Calu3 (cell line): ENCODE measurements around the gene NRDC. TPM values are rescaled to one million over a fixed set of nuclear protein-coding genes. Genes with fewer than 3 reads are reported as not detected.
A peak's percentile ranks its signal among the peaks of the same experiment; 100 is the strongest.

ENCODE experiments used
- Bru-seq: library from RNA; stranded (reverse); fragments of 400-500 nt; gene quantifications from one replicate; lab custom pipeline; 2021; lab: Mats Ljungman, UMichigan
- BruChase-seq, 2 experiments: library from RNA; stranded (reverse); fragments of 400-500 nt; gene quantifications; one replicate each; lab custom pipeline; 2021; lab: Mats Ljungman, UMichigan
- BruUV-seq: library from RNA; stranded (reverse); fragments of 400-500 nt; replicated peaks from 2 replicates; lab custom pipeline; 2021; lab: Mats Ljungman, UMichigan
- CTCF ChIA-PET: fragments of 300-600 bp; sonication (Branson Sonifier 250); formaldehyde crosslinking; loops from one replicate; lab custom pipeline; 2022; ENCODE audit warnings: antibody characterized with exemption; lab: Charles Lee
- DNase-seq: peaks from one replicate; pipeline ENCODE4 v3.0.0; 2022
- H3K27ac Mint-ChIP-seq: one replicate; pipeline ENCODE4 v1.8.0; 2022; ENCODE audit warnings: mixed read lengths; ENCODE audit not compliant: unreplicated experiment
- H3K27me3 Mint-ChIP-seq: one replicate; pipeline ENCODE4 v1.8.0; 2022; ENCODE audit warnings: mixed read lengths; ENCODE audit not compliant: unreplicated experiment
- H3K36me3 Mint-ChIP-seq: one replicate; pipeline ENCODE4 v1.8.0; 2022; ENCODE audit warnings: mild to moderate bottlenecking, moderate library complexity, mixed read lengths; ENCODE audit not compliant: insufficient read depth, unreplicated experiment
- H3K4me1 Mint-ChIP-seq: one replicate; pipeline ENCODE4 v1.8.0; 2022; ENCODE audit warnings: mild to moderate bottlenecking, low read depth, mixed read lengths; ENCODE audit not compliant: unreplicated experiment
- H3K4me3 Mint-ChIP-seq: one replicate; pipeline ENCODE4 v1.8.0; 2022; ENCODE audit warnings: mild to moderate bottlenecking, low read depth, moderate library complexity, mixed read lengths; ENCODE audit not compliant: unreplicated experiment
- H3K9me3 Mint-ChIP-seq: one replicate; pipeline ENCODE4 v1.8.0; 2022; ENCODE audit warnings: low read depth, mixed read lengths; ENCODE audit not compliant: unreplicated experiment
- CTCF ChIP-seq: fragments of 200-600 bp; IDR thresholded peaks from one replicate; pipeline ENCODE4 v1.8.0; 2022; ENCODE audit warnings: antibody characterized with exemption; ENCODE audit not compliant: unreplicated experiment
- intact Hi-C: fragments of 100-400 bp; cut with micrococcal nuclease; formaldehyde crosslinking; loops from one replicate; pipeline ENCODE4 v1.10.0; 2022; ENCODE audit not compliant: unreplicated experiment
- long read RNA-seq: library from polyadenylated mRNA; stranded (forward); transcript quantifications from one replicate; pipeline ENCODE4 v2.0.0, GENCODE V29; 2022
- total RNA-seq: library from RNA; stranded (reverse); gene quantifications from 2 replicates; pipeline ENCODE4 v1.2.3, GENCODE V29; 2022

NRDC gene
- 153 and 176 TPM in 2 replicates for total RNA-seq
- Bru-seq, nascent RNA = percentile 90 among the genes with signal in this experiment
- BruChase-seq, experiment 1, labeled RNA remaining after a 6-hour chase = percentile 89 among the genes with signal in this experiment
- percentile 88 among the genes with signal in this experiment for BruChase-seq, experiment 2, labeled RNA remaining after a 2-hour chase
- long read RNA-seq, transcript NRDC-202 (33 exons, 3,895 nt) = minor isoform, 5 of 155 reads
- long read RNA-seq, transcript NRDC-201 (31 exons, 3,691 nt) = major isoform, 83 of 155 reads
- long read RNA-seq, transcript NRDC-211 (2 exons, 1,020 nt) = minor isoform, 9 of 155 reads
- long read RNA-seq, partial matches to known transcripts = 24 of 155 reads
- long read RNA-seq, other reads (novel, unspliced or antisense) = 32 of 155 reads

GRCh38 chr1:51878616-51879336 lies at the start of gene NRDC:
TSS of gene NRDC (minus strand) at chr1:51878727. CDS start at chr1:51878615, 112 bp downstream.
- H3K27me3 Mint-ChIP-seq = peaks cover 17% of the 10 kb centered on the region
- H3K4me3 Mint-ChIP-seq = no peak within 1 kb of the TSS
- H3K9me3 Mint-ChIP-seq = no peaks in the 10 kb centered on the region
- CTCF ChIA-PET = interaction anchor here (1.2 kb wide), 1 partner anchor 18 kb away, joined by 3 read pairs; no protein-coding TSS in a partner anchor
- H3K4me1 Mint-ChIP-seq = peaks cover 22% of the 10 kb centered on the region
- H3K27ac Mint-ChIP-seq = no peak within 1 kb of the TSS
- no peak for TF ChIP-seq CTCF
- intact Hi-C loops = no loop called here
- H3K36me3 Mint-ChIP-seq = no peaks in the 10 kb centered on the region
- peak; percentile 99 for DNase-seq
- BruUV-seq = no TSS peak

GRCh38 chr1:51927029-51927428 lies 48.5 kb upstream of the NRDC start:
- Mint-ChIP-seq H3K27me3 (peaks cover 22% of the 10 kb centered on the region), H3K27ac (no peak overlapping the region), H3K4me1 (no peaks in the 10 kb centered on the region), H3K4me3 (no peak overlapping the region), H3K36me3 (no peaks in the 10 kb centered on the region), H3K9me3 (no peaks in the 10 kb centered on the region)
- DNase-seq = no peak
- CTCF ChIA-PET = no interaction called here
- intact Hi-C loops = no loop called here
- no peak for TF ChIP-seq CTCF
- no TSS peak for BruUV-seq

- no peak for TF ChIP-seq CTCF
- no peak overlapping the region for H3K4me3 Mint-ChIP-seq
These were observed 47.8 kb upstream of the NRDC start for GRCh38 chr1:51926171-51926812.

GRCh38 chr1:51924455-51924854 lies 45.9 kb upstream of the NRDC start:
- peaks cover 46% of the 10 kb centered on the region for H3K27me3 Mint-ChIP-seq
- BruUV-seq = no TSS peak
- no peak for DNase-seq
- H3K9me3 Mint-ChIP-seq = no peaks in the 10 kb centered on the region
- H3K4me3 Mint-ChIP-seq = no peak overlapping the region
- no peaks in the 10 kb centered on the region for H3K36me3 Mint-ChIP-seq
- CTCF ChIA-PET = no interaction called here
- intact Hi-C loops = no loop called here
- no peaks in the 10 kb centered on the region for H3K4me1 Mint-ChIP-seq
- TF ChIP-seq CTCF = no peak
- H3K27ac Mint-ChIP-seq = no peak overlapping the region

More at GRCh38 chr1:51926171-51926812, 47.8 kb upstream of the NRDC start:
- DNase-seq = no peak
- no peaks in the 10 kb centered on the region for H3K9me3 Mint-ChIP-seq
- H3K4me1 Mint-ChIP-seq = no peaks in the 10 kb centered on the region
- intact Hi-C loops = no loop called here
- CTCF ChIA-PET = interaction anchor here (1.8 kb wide), 1 partner anchor 29 kb away, joined by 5 read pairs; no protein-coding TSS in a partner anchor
- BruUV-seq = no TSS peak
- no peaks in the 10 kb centered on the region for H3K36me3 Mint-ChIP-seq
- peaks cover 29% of the 10 kb centered on the region for H3K27me3 Mint-ChIP-seq
- no peak overlapping the region for H3K27ac Mint-ChIP-seq
